Ecto neural progenitor cell (in vitro differentiated cells): ENCODE measurements around the gene RGL2.
"Not testable (repeated sequence)": the region's sequence is repeated elsewhere in the genome, so short reads cannot be mapped to it uniquely, and the experiment has no call there.

ENCODE experiments used
- DNase-seq: peaks from one replicate; pipeline ENCODE4 v3.0.0-alpha.2; 2018; ENCODE audit warnings: low spot score

The RGL2 gene

DNA sequence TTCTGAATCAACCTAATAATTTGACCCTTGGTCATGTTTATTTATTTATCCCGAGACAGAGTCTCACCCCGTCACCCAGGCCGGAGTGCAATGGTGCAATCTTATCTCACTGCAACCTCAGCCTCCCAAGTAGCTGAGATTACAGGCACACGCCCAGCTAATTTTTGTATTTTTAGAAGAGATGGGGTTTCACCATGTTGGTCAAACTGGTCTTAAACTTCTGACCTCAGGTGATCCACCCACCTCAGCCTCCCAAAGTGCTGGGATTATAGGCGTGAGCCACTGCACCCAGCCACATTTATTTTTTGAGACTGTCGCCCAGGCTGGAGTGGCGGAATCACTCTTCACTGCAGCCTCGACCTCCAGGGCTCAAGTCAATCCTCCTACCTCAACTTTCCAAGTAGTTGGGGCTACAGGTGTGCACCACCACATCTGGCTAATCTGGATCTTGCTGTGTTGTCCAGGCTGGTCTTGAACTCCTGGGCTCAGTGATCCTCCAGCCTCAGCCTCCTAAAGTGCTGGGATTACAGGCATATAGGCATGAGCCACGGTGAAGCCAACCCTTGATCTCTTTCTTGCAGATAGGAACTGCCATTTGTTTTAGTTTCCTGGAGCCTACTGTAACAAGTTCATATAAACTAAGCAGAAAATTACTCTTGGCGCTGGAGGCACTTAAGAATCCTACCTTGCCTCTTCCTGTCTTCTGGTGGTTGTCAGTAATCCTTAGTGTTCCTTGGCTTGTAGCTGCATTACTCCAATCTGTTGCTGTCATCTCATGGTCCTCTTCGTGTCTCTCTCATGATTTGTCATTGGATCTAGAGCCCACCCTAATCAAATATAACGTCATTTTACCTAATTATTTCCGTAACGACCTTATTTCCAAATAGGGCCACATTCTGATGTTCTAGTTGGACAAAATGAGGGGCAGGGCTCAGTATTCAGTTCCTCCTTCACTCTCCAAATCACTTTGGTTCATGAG is 24.5 kb downstream of the RGL2 start:
- DNase-seq: no peak

DNA sequence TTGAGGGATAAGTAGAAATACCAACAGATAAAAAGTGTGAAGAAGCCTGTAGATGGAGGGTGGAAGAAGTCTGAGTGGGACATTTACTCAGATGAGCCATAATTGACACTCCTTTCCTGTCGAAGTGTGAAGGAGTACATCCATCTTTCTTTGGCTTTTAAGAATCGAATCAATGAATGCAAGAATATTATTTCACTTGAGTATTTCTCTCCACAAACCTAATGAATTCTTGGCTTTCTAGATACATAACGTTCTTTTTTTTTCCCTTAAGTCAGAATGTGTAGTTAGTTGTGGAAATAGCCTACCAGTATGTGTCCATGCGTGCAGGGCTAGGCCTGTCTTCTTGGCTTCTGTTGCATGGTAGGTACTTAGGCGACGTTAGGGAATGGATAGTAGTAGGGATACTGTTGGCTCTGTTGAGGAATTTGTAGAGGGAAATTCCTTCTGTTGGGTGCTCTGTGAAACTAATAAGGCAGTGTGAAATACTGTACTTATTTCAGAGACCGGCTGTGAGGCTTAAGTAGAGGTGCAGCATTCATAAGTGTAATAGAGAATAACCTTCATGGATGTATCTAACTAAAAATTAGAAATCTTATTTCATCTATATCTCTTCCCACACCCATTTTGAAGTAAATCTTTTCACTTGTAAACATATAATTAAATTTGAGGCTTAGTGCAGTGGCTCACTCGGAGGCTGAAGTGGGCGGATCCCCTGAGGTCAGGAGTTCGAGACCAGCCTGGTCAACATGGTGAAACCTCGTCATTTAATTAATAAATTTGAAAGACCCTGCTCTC is 25.4 kb downstream of the RGL2 start:
- no peak for DNase-seq

GRCh38 chr6:33272275-33273128 is 26.2 kb downstream of the RGL2 start:
- no peak for DNase-seq

- peak; percentile 91 for DNase-seq
Measured at GRCh38 chr6:33271468-33272274, 27.1 kb downstream of the RGL2 start, which contains the start of the genes RPS18 and VPS52. Gene RPS18 (plus strand): TSS chr6:33272075. CDS start chr6:33272120, 45 bp downstream. Gene VPS52 (minus strand): TSS chr6:33271876. CDS start chr6:33271675, 201 bp downstream.

GRCh38 chr6:33271117-33271467 is 27.6 kb downstream of the RGL2 start:
- no peak for DNase-seq

- DNase-seq: no peak
Measured at GRCh38 chr6:33264015-33264414, 34.7 kb downstream of the RGL2 start.

GRCh38 chr6:33262490-33262889 is 36.3 kb downstream of the RGL2 start:
- DNase-seq: not testable (repeated sequence)

DNA sequence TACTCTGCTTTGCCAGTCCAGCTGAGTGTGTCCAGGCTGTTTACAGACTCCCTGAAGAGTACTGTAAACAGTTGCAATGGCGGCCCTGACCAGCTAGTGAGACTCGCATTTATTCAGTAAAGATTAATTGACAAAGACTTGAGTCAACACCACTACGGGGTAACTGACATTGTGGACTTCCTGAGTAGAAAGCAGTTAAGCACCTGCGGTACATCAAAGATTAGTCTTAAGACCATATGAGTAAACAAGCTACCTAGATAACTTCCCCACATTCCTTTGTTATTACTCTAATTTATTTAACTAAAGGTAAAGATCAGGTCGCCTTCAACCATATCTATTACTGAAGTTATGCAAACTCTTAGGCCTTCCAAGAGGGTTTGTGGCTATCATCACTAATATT is 39.7 kb downstream of the RGL2 start:
- DNase-seq: no peak

- DNase-seq: no peak
Measured at GRCh38 chr6:33254591-33254990, 44.2 kb downstream of the RGL2 start.

DNA sequence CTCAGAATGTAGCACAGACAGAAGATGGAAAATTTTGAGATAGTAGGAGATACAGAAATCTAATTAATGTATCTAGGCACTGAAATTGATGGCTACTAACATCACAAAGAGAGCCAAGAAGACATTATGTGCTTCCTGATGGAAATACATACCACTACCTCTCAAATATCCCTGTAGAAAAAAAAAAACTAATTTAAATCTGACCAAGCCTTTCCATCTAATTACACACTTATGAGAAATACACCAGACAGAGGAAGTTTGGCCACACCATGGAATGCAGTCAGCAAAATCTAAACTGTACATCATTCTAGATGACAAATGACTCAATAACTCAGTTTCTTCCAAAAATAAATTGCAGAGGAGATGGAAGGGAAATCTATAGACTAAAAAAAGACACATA is 46.0 kb downstream of the RGL2 start:
- DNase-seq: no peak

DNA sequence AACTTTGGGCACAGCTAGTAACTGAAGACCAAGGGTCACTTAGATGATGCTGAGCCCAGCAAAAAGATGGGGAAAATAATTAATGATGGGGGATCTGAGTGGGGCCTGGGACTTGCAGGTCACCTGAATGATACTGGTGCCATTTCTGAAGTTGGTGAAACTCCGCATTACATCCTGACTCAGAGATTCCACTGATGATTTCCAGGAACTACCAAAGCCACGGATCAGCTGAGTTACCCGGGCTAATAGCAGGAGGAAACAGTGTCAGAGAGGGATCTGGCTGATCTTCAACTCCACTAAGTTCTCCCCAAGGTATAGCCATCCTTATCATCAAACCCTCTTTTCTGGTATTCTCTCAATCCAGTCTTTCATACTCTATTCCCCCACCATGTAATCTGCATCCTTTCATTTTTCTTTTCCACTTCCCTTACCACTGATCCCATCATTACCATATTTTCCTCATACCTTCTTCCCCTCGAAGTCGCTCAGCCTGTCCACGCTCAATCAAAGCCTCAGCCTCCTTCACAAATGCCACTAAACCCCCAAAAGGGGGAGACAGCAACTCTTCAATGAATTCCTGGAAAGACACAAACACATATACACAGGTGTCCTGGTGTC is 47.2 kb downstream of the RGL2 start:
- DNase-seq: no peak

DNA sequence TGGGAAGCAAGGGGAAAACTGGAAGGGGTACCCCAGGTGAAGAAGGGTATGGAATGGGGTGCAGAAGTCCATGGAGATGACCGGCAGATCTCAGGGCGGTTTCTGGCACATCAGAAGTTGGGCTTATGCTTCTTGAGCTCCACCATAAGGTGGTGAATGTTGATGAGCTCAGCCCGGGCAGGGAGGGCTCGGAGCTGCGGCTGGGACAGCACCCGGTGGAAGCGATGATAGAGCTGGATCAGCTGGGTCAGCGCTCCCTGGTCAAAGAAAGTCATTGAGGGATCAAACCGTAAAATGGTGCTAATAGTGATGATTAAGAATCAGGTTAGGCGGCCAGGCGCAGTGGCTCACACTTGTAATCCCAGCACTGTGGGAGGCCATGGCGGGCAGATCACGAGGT is 48.0 kb downstream of the RGL2 start:
- no peak for DNase-seq

GRCh38 chr6:33249732-33250630 is 48.8 kb downstream of the RGL2 start:
- no peak for DNase-seq

DNA sequence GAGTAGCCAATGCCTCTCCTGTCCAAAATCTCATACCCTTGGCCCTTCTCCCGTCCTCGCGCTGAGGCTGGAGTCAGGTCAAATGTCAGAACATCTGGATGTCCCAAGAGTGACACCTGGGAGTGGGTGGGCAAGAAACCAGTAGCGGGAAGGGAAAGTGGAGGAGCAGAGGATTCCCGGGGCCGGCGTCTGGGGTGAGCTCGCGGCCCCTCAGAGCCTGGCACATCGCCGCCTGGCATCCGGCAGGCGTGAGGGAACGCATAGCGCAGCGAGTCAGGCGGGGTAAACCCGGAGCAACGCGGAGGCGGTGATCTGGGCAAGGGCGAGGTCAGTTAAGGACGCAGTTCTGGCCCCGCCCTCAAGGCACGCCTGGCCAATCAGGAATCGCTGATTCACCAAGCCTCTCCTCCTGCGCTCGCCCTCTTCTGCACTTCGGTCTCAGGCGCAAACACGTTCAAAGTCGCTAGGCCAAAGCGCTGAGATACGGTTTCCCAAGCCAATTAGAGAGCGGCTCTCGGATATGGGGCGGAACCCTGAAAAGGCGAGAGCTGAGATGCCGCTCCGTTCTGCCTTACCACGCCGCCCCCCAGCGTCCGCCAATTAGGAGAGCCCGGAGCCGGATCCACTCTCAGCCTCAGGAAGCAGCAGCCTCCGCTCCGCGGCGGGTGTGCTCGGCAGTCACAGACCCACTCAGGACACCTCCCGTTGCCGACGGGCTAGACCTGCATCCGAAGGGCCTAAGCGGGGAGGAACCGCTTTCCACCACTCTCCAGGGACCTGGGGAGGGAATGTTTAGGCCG is 49.6 kb downstream of the RGL2 start:
- peak; percentile 94 for DNase-seq

GRCh38 chr6:33248643-33248931 is 50.2 kb downstream of the RGL2 start:
- no peak for DNase-seq

DNA sequence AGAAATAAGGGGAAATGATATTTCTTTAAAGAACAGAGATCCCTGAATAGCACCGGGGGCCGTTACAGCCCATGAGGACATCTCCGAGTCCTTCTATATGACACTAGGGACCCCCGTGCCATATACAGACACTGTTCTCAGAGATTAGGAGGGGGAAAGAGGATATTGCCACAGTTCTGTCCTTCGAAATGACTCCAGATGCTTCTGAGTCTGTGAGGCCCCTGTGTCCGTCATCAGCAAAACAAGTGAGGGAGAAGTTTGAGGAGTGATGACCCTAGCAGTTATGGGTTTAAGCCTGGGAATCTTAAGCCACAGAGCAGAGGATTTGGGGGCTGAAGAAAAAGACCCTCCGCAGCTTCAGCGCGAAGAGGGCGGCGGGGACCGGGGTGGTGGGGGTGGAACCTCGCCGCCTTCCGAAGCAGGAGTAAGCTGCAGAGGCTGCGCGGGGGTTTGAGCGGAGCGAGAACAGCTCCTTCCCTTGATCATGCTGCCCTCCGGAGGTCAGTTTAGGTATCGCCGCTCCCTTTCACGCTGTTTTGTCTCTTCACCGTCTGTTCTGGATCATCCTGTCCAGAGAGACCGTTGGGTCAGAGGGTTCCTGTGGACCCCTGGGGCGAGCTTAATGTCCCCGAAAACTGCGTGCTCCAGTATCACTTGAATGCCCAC is 50.6 kb downstream of the RGL2 start:
- DNase-seq: peak; percentile 91

DNA sequence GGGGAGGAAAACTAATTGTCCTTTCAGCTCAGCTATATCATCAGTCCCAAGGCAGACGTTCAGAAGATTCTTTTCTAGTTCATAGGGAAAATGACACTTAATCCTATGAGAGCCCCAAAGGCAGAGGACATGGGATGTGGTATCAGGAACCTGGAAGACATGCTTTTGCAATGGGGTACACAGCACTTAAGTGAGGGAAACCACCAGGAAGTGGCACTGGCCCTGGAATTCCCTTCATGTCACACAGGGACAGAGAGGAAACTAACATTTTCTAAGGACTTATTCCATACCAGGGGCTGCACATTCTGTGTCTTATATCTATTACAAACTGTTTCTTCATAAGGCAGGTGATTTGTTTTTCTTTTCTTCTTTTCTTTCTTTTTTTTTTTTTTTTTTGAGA is 55.3 kb downstream of the RGL2 start:
- no peak for DNase-seq

DNA sequence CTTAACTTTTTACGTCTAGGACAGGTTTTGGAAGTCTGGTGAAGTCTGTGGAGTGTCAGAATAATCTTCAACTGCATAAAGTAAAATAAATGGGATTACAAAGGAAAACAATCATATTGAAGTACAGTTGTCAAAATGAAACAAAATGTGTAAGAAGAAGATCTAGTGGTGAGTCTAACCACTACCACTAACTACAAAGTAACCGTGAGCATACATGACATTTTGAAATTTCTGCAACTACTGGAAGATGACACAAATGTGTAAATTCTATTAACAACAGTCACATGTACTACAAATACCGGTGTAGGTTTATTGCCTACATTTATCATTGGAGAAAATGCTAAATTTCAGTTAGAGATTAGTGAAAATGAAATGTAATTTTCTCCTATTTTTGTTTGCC is 56.8 kb downstream of the RGL2 start:
- DNase-seq: no peak
